Esophagus (tissue), 2 donors: ENCODE measurements around the gene SIPA1L3. TPM values are rescaled to one million over a fixed set of nuclear protein-coding genes. Genes with fewer than 3 reads are reported as not detected.

Experiments used
- H3K27ac ChIP-seq, 2 donors: one replicate each; pipeline ENCODE4 v1.5.1; 2013; ENCODE audit warnings: low read depth in 2 of 2, mild to moderate bottlenecking in 2 of 2, inconsistent platforms in 1 of 2, low read length in 1 of 2, moderate library complexity in 1 of 2
- H3K27me3 ChIP-seq, 2 donors: one replicate each; pipeline ENCODE4 v1.6.1; 2013; ENCODE audit warnings: low read length in 2 of 2, control low read depth in 1 of 2, mild to moderate bottlenecking in 1 of 2; ENCODE audit not compliant: insufficient read depth in 2 of 2, control insufficient read depth in 1 of 2
- H3K36me3 ChIP-seq, 2 donors: one replicate each; pipeline ENCODE4 v1.6.1; 2013; ENCODE audit warnings: low read length in 1 of 2; ENCODE audit not compliant: control insufficient read depth in 2 of 2, insufficient read depth in 2 of 2
- H3K4me1 ChIP-seq, 2 donors: one replicate each; pipeline ENCODE4 v1.6.1; 2013; ENCODE audit warnings: low read length in 1 of 2; ENCODE audit not compliant: control insufficient read depth in 2 of 2, insufficient read depth in 2 of 2
- H3K4me3 ChIP-seq, 2 donors: one replicate each; pipeline ENCODE4 v1.5.1; 2013; ENCODE audit warnings: low read length in 2 of 2, mild to moderate bottlenecking in 2 of 2, low read depth in 1 of 2, moderate library complexity in 1 of 2
- H3K9me3 ChIP-seq, 2 donors: one replicate each; pipeline ENCODE4 v1.6.1; 2013; ENCODE audit warnings: mild to moderate bottlenecking in 2 of 2, low read depth in 1 of 2, low read length in 1 of 2, moderate library complexity in 1 of 2; ENCODE audit not compliant: control insufficient read depth in 2 of 2, insufficient read depth in 1 of 2
- WGBS, 2 donors: extraction: QIAGEN DNeasy Blood & Tissue Kit; methylation state at CpG; one replicate each; pipeline ENCODE4 v1.1.7; 2013; 5-methylcytosine and 5-hydroxymethylcytosine counted together
- polyA plus RNA-seq, 2 donors: library from polyadenylated mRNA; stranded (reverse); fragments of 200-250 nt; gene quantifications; one replicate each; pipeline ENCODE4 v1.2.3, GENCODE V29; 2013
- donor health status: healthy with polysubstance abuse.
- donor health status: Bipolar disorder and iron deficiency.

SIPA1L3 gene
- polyA plus RNA-seq, 2 donors, result 4.1 to 11.0 TPM

GRCh38 chr19:38207543-38207942 lies 300.5 kb downstream of the SIPA1L3 start:
- no peaks in the 10 kb centered on the region for H3K9me3 ChIP-seq
- peaks cover 0 to 26% of the 10 kb centered on the region in 2 donors for H3K36me3 ChIP-seq
- 72 to 82% methylated on average over 12 of the region's 12 CpGs for WGBS, 2 donors
- peaks cover 0 to 9% of the 10 kb centered on the region in 2 donors for H3K27me3 ChIP-seq
- H3K4me3 ChIP-seq, result no peak overlapping the region
- peaks cover 4 to 6% of the 10 kb centered on the region in 2 donors for H3K4me1 ChIP-seq
- H3K27ac ChIP-seq, result no peak overlapping the region

GRCh38 chr19:38208571-38208970 lies 301.6 kb downstream of the SIPA1L3 start:
- Histone ChIP-seq H3K36me3 (peaks cover 0 to 16% of the 10 kb centered on the region in 2 donors), H3K4me3 (no peak overlapping the region), H3K27me3 (peaks cover 0 to 9% of the 10 kb centered on the region in 2 donors), H3K27ac (no peak overlapping the region), H3K9me3 (no peaks in the 10 kb centered on the region), H3K4me1 (peaks cover 4 to 6% of the 10 kb centered on the region in 2 donors)
- WGBS, 2 donors, result 92 to 93% methylated on average over 3 of the region's 3 CpGs

DNA sequence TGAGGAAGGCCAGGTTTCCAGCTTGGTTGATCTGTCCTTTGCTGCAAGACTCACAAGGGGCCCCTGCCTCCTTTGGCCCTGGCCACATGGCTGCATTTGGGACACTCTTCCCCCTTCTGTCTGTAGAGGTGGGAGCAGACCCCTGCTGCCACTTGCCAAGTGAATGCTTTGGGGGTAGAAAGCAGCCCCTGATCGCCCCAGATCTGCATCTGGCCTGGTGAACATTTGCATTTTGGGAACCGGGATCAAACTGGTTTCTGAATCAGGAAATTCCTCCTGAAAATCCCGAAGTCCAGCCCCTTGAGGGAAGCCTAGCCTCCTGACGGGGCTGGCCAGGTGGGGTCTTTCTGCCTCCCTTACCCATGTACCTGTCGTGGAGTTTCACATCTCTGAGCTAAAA lies 302.1 kb downstream of the SIPA1L3 start:
- Histone ChIP-seq H3K27me3 (peaks cover 0 to 9% of the 10 kb centered on the region in 2 donors), H3K4me1 (peaks cover 4 to 9% of the 10 kb centered on the region in 2 donors), H3K27ac (peak overlapping the region in 1 of 2 donors; percentile 6), H3K4me3 (no peak overlapping the region), H3K36me3 (peaks cover 0 to 16% of the 10 kb centered on the region in 2 donors), H3K9me3 (no peaks in the 10 kb centered on the region)
- WGBS, 2 donors, result 19 to 31% methylated on average over 5 of the region's 5 CpGs

- Histone ChIP-seq H3K4me3 (no peak overlapping the region), H3K36me3 (peaks cover 0 to 16% of the 10 kb centered on the region in 2 donors), H3K27ac (peak overlapping the region; percentile 5 to 36), H3K9me3 (no peaks in the 10 kb centered on the region), H3K4me1 (peaks cover 4 to 11% of the 10 kb centered on the region in 2 donors), H3K27me3 (peaks cover 0 to 9% of the 10 kb centered on the region in 2 donors)
- WGBS, 2 donors, result 4 to 7% methylated on average over 29 to 30 of the region's 30 CpGs
Observed at GRCh38 chr19:38209671-38210457, 302.9 kb downstream of the SIPA1L3 start.

DNA sequence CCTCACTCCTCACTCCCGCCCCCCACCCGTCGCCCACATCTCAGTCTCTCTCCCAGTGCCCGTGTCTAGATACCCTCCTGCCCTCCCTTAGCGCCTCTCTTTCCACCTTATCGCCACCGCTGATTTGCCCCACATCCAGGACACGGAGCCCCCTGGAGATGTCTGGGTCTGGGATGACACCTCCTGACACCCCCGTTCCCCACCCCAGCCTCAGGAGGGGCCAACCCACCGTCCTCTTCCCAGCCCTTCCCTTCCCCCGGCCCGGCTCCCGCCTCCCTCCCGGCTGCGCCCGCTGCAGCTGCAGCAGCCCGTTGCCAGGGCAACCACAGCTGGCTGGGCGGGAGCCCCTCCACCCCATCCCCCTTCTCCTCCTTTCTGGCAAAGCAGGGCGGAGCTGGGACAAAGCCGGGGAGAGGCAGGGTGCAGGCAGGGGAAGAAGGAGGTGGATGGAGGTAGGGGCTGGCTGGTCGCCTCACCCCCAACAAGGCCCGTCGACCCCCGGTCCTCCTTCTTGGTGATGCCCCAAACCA lies 303.5 kb downstream of the SIPA1L3 start:
- Histone ChIP-seq H3K4me3 (no peak overlapping the region), H3K36me3 (peaks cover 0 to 16% of the 10 kb centered on the region in 2 donors), H3K27ac (peak overlapping the region in 1 of 2 donors; percentile 36), H3K27me3 (peaks cover 0 to 9% of the 10 kb centered on the region in 2 donors), H3K9me3 (no peaks in the 10 kb centered on the region), H3K4me1 (peaks cover 4 to 11% of the 10 kb centered on the region in 2 donors)
- WGBS, 2 donors, result 3 to 4% methylated on average over 21 to 24 of the region's 24 CpGs

DNA sequence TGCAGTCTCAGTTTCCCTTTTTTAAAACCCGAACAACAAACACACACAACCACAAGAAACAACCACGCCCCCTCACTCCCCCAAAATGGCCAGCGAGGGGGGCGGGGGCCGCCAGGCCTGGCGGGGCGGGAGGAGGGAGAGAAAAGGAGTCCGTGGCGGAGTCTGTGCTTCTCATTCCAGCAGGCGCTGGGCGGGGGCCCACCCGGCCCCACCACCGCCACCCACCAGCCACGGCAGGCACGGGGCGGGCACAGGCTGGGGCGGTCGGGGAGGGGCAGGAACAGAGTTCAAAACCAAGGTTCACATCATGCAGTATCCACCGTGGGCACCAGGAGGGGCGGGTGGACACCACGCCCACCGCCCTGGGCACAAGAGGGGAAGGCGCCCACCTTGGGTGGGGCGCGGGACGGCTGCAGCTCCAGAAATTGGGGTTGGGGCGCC lies 304.2 kb downstream of the SIPA1L3 start:
- Histone ChIP-seq H3K4me3 (no peak overlapping the region), H3K27ac (no peak overlapping the region), H3K27me3 (peaks cover 0 to 9% of the 10 kb centered on the region in 2 donors), H3K9me3 (no peaks in the 10 kb centered on the region), H3K4me1 (peaks cover 4 to 11% of the 10 kb centered on the region in 2 donors), H3K36me3 (peaks cover 0 to 10% of the 10 kb centered on the region in 2 donors)
- 3 to 4% methylated on average over 27 of the region's 27 CpGs for WGBS, 2 donors

- Histone ChIP-seq H3K27me3 (peaks cover 0 to 9% of the 10 kb centered on the region in 2 donors), H3K4me3 (no peak overlapping the region), H3K36me3 (peaks cover 0 to 6% of the 10 kb centered on the region in 2 donors), H3K9me3 (no peaks in the 10 kb centered on the region), H3K27ac (no peak overlapping the region), H3K4me1 (peaks cover 4 to 11% of the 10 kb centered on the region in 2 donors)
- WGBS, 2 donors, result 28 to 36% methylated on average over 11 to 15 of the region's 15 CpGs
Observed at GRCh38 chr19:38211766-38212165, 304.8 kb downstream of the SIPA1L3 start.

DNA sequence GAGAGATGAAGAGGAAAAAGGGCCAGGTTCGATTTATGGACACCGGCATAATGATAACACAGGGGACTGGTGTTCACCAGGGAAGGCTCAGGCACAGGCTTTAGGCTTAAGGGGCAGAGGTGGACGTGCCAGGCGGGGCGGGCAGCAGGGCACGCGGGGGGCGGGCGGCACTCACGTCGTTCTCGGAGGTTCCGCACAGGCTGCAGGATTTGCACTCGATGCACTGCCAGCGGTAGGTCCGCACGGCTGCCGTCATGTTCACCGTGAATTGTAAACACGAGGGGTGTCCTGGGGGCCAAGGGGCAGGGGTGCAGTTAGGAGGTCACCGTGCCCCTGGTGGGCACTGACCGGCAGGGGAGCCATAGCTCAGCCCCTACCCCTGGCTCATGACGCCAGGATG lies 306.5 kb downstream of the SIPA1L3 start:
- Histone ChIP-seq H3K27ac (no peak overlapping the region), H3K4me3 (no peak overlapping the region), H3K4me1 (peaks cover 4 to 11% of the 10 kb centered on the region in 2 donors), H3K9me3 (no peaks in the 10 kb centered on the region), H3K27me3 (peaks cover 0 to 12% of the 10 kb centered on the region in 2 donors), H3K36me3 (no peaks in the 10 kb centered on the region)
- 79 to 82% methylated on average over 23 of the region's 23 CpGs for WGBS, 2 donors

- H3K9me3 ChIP-seq, result no peaks in the 10 kb centered on the region
- WGBS, 2 donors, result 49 to 52% methylated on average over 24 of the region's 24 CpGs
- H3K27ac ChIP-seq, result no peak overlapping the region
- peaks cover 0 to 12% of the 10 kb centered on the region in 2 donors for H3K27me3 ChIP-seq
- H3K4me3 ChIP-seq, result no peak overlapping the region
- H3K4me1 ChIP-seq, result peaks cover 4 to 11% of the 10 kb centered on the region in 2 donors
- no peaks in the 10 kb centered on the region for H3K36me3 ChIP-seq
Observed at GRCh38 chr19:38213911-38214625, 307.1 kb downstream of the SIPA1L3 start.
